ENCODE measurements around the gene URGCP. TPM values are rescaled to one million over a fixed set of nuclear protein-coding genes. Genes with fewer than 3 reads are reported as not detected.
A peak's percentile ranks its signal among the peaks of the same experiment; 100 is the strongest.

Gene URGCP
- total RNA-seq, 2 experiments from 2014 or later = 18.8 to 19.4 TPM

GRCh38 chr7:43872406-43873110, 33.8 kb downstream of the URGCP start:
- ChIA-PET POLR2A (no interaction called here), CTCF (interaction anchor here (1.1 kb wide), 1 partner anchor 33 kb away, joined by 3 read pairs; no protein-coding TSS in a partner anchor)
- Mint-ChIP-seq H3K27ac (no peak overlapping the region), H3K4me1 (ENCODE audit: low read depth) (peaks cover 21% of the 10 kb centered on the region), H3K4me3 (no peak overlapping the region), H3K36me3 (ENCODE audit: low read depth) (peaks cover 23% of the 10 kb centered on the region), H3K27me3 (no peaks in the 10 kb centered on the region), H3K9me3 (peaks cover 1% of the 10 kb centered on the region)
- DNase-seq (no peak), ATAC-seq (no peak)
- TF ChIP-seq, protein P1, sequence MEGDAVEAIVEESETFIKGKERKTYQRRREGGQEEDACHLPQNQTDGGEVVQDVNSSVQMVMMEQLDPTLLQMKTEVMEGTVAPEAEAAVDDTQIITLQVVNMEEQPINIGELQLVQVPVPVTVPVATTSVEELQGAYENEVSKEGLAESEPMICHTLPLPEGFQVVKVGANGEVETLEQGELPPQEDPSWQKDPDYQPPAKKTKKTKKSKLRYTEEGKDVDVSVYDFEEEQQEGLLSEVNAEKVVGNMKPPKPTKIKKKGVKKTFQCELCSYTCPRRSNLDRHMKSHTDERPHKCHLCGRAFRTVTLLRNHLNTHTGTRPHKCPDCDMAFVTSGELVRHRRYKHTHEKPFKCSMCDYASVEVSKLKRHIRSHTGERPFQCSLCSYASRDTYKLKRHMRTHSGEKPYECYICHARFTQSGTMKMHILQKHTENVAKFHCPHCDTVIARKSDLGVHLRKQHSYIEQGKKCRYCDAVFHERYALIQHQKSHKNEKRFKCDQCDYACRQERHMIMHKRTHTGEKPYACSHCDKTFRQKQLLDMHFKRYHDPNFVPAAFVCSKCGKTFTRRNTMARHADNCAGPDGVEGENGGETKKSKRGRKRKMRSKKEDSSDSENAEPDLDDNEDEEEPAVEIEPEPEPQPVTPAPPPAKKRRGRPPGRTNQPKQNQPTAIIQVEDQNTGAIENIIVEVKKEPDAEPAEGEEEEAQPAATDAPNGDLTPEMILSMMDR (IDR thresholded peaks at IDR 0.05) = no peak
- intact Hi-C loops (cut with micrococcal nuclease) = no loop called here

DNA sequence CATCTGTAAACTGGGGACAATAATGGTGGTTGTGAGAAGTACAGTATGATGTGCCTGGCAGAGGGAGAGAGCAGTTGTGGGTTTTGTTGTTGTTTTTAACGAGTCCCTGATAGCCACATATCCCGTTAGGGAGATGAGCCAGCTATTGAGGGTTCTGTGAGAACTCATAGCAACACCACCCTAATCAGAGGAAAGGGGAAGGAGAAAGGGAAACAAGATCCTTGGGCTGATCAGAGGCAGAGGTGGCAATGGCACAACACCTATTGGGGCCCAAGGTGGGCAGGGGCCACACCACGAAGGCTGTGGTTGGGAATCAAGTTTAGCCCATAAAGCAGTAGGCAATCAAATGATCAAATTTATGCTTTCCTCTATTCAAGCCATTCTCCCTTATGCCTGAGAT, 35.3 kb downstream of the URGCP start:
- H3K27me3 Mint-ChIP-seq = no peaks in the 10 kb centered on the region
- no peak overlapping the region for H3K27ac Mint-ChIP-seq
- POLR2A ChIA-PET = no interaction called here
- intact Hi-C loops (cut with micrococcal nuclease) = no loop called here
- no peak overlapping the region for H3K4me3 Mint-ChIP-seq
- peaks cover 23% of the 10 kb centered on the region for H3K36me3 Mint-ChIP-seq (ENCODE audit: low read depth)
- TF ChIP-seq, protein P1 (IDR thresholded peaks at IDR 0.05) = no peak
- H3K9me3 Mint-ChIP-seq = peaks cover 1% of the 10 kb centered on the region
- CTCF ChIA-PET = no interaction called here
- peaks cover 22% of the 10 kb centered on the region for H3K4me1 Mint-ChIP-seq (ENCODE audit: low read depth)
- ATAC-seq (no peak), DNase-seq (no peak)

DNA sequence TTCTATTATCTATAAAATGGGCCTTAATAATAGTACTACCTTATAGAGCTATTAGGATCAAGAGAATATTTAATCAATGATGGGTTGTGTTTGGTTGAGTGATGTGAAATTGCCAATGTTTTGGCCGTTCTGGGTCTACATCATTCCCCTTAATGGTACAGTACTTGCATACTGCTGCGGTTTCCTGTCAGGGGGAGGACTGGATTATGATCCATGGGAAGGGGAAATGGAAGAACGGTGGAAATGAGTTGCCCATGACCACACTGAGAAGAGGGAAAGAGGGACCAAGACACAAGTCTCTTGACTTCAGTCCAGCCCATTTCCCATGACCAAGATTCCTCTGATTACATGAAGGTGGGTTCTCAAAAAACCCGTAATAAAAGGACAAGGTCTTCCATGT, 36.1 kb downstream of the URGCP start:
- CTCF ChIA-PET = interaction anchor here (1.1 kb wide), 1 partner anchor 31 kb away, joined by 3 read pairs; no protein-coding TSS in a partner anchor
- intact Hi-C loops (cut with micrococcal nuclease) = no loop called here
- H3K27ac Mint-ChIP-seq = no peak overlapping the region
- TF ChIP-seq, protein P1 (IDR thresholded peaks at IDR 0.05) = no peak
- no peaks in the 10 kb centered on the region for H3K27me3 Mint-ChIP-seq
- peaks cover 22% of the 10 kb centered on the region for H3K4me1 Mint-ChIP-seq (ENCODE audit: low read depth)
- DNase-seq (no peak), ATAC-seq (no peak)
- peaks cover 1% of the 10 kb centered on the region for H3K9me3 Mint-ChIP-seq
- POLR2A ChIA-PET = interaction anchor here (1.3 kb wide), 2 partner anchors 15 to 34 kb away, joined by 3 read pairs; no protein-coding TSS in a partner anchor
- peak overlapping the region; percentile 24 for H3K4me3 Mint-ChIP-seq
- H3K36me3 Mint-ChIP-seq (ENCODE audit: low read depth) = peaks cover 27% of the 10 kb centered on the region

DNA sequence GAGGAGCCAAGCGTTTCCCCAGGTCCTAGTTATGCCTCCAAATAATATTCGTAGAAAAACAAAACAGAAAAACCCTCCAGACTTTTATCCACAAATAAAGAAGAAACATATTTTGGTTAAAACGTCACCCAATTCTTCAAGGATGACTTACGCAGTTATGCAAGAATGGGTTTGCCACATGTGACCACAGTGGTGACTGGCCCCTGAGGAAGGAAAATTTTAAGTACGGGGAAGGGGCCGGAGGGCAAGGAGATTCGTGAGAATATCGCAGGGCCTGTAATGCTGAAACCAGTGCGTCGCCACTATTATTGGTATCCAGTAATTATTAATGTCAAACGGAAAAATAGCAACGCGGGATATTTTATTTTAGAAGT, 36.5 kb downstream of the URGCP start:
- ChIA-PET POLR2A (interaction anchor here (0.6 to 1.9 kb wide), 5 partner anchors 10 to 140 kb away, joined by 3 to 8 read pairs (median 3); partner anchors contain the start of gene COA1), CTCF (interaction anchor here (0.9 to 1.1 kb wide), 3 partner anchors 31 to 287 kb away, joined by 3 read pairs; partner anchors contain the start of gene STK17A)
- Mint-ChIP-seq H3K27me3 (no peaks in the 10 kb centered on the region), H3K4me1 (ENCODE audit: low read depth) (peaks cover 22% of the 10 kb centered on the region), H3K9me3 (peaks cover 1% of the 10 kb centered on the region), H3K4me3 (peak overlapping the region; percentile 81), H3K36me3 (ENCODE audit: low read depth) (peaks cover 26% of the 10 kb centered on the region), H3K27ac (peak overlapping the region; percentile 87)
- TF ChIP-seq, protein P1 (IDR thresholded peaks at IDR 0.05) = no peak
- peak; percentile 53 for DNase-seq
- peak; percentile 6 for ATAC-seq
- intact Hi-C loops (cut with micrococcal nuclease) = no loop called here
